ENCODE measurements around the gene OR2A7.
"Not testable (repeated sequence)": the region's sequence is repeated elsewhere in the genome, so short reads cannot be mapped to it uniquely, and the experiment has no call there.

Gene OR2A7

GRCh38 chr7:144264692-144265091 lies at the start of gene OR2A7:
TSS of gene OR2A7 (minus strand) at chr7:144264792. CDS start at chr7:144259628, 5,164 bp downstream.
- DNase-seq = not testable (repeated sequence)

- not testable (repeated sequence) for DNase-seq
These were observed 47.4 kb upstream of the OR2A7 start, which contains the start of gene OR2A1 for GRCh38 chr7:144311872-144312469. TSS of gene OR2A1 (plus strand) at chr7:144312419. CDS start at chr7:144318125, 5,706 bp downstream.

- DNase-seq = not testable (repeated sequence)
These were observed 46.6 kb upstream of the OR2A7 start for GRCh38 chr7:144311218-144311617.

GRCh38 chr7:144309702-144310101 lies 45.1 kb upstream of the OR2A7 start:
- not testable (repeated sequence) for DNase-seq

- not testable (repeated sequence) for DNase-seq
These were observed 40.6 kb upstream of the OR2A7 start for GRCh38 chr7:144305156-144305555.

GRCh38 chr7:144303607-144304006 lies 39.0 kb upstream of the OR2A7 start:
- not testable (repeated sequence) for DNase-seq

GRCh38 chr7:144302578-144303303 lies 38.1 kb upstream of the OR2A7 start:
- not testable (repeated sequence) for DNase-seq

GRCh38 chr7:144293794-144294499 lies 29.4 kb upstream of the OR2A7 start:
- not testable (repeated sequence) for DNase-seq

GRCh38 chr7:144292384-144293161 lies 28.0 kb upstream of the OR2A7 start:
- not testable (repeated sequence) for DNase-seq

- DNase-seq = not testable (repeated sequence)
These were observed 27.0 kb upstream of the OR2A7 start for GRCh38 chr7:144291607-144292006.

GRCh38 chr7:144287171-144287784 lies 22.7 kb upstream of the OR2A7 start:
- DNase-seq = not testable (repeated sequence)

- DNase-seq = not testable (repeated sequence)
These were observed 19.1 kb upstream of the OR2A7 start for GRCh38 chr7:144283716-144284115.

- DNase-seq = not testable (repeated sequence)
These were observed 17.9 kb upstream of the OR2A7 start for GRCh38 chr7:144282490-144282889.

GRCh38 chr7:144281981-144282380 lies 17.4 kb upstream of the OR2A7 start:
- not testable (repeated sequence) for DNase-seq

- DNase-seq = not testable (repeated sequence)
These were observed 15.4 kb upstream of the OR2A7 start for GRCh38 chr7:144280010-144280409.

GRCh38 chr7:144275281-144275680 lies 10.7 kb upstream of the OR2A7 start:
- not testable (repeated sequence) for DNase-seq

- not testable (repeated sequence) for DNase-seq
These were observed 4.6 kb upstream of the OR2A7 start, which contains the start of gene CTAGE8 for GRCh38 chr7:144269188-144269587. TSS of gene CTAGE8 (minus strand) at chr7:144269288. CDS start at chr7:144269250, 38 bp downstream.

GRCh38 chr7:144262128-144262527 lies 2.5 kb downstream of the OR2A7 start:
- DNase-seq = not testable (repeated sequence)

GRCh38 chr7:144259067-144259466 lies 5.5 kb downstream of the OR2A7 start:
- DNase-seq = not testable (repeated sequence)

GRCh38 chr7:144256112-144256511 lies 8.5 kb downstream of the OR2A7 start:
- no peak for DNase-seq

GRCh38 chr7:144255471-144255897 lies 9.1 kb downstream of the OR2A7 start:
- no peak for DNase-seq

- DNase-seq = not testable (repeated sequence)
These were observed 12.3 kb downstream of the OR2A7 start for GRCh38 chr7:144252307-144252706.

Data from NCI-H1436 (cell line).